ENCODE results near the gene DDX54. TPM values are rescaled to one million over a fixed set of nuclear protein-coding genes. Genes with fewer than 3 reads are reported as not detected.

The DDX54 gene
- polyA plus RNA-seq, 2 donors: 34.3 to 49.1 TPM

- Histone ChIP-seq H3K36me3 (ENCODE audit: control insufficient read depth in 2 of 2, insufficient read depth in 2 of 2, low read length in 1 of 2) (peaks cover 23 to 43% of the 10 kb centered on the region in 2 donors), H3K4me1 (ENCODE audit: control insufficient read depth in 2 of 2, insufficient read depth in 2 of 2, low read length in 1 of 2) (peaks cover 0 to 5% of the 10 kb centered on the region in 2 donors), H3K4me3 (ENCODE audit: low read depth in 1 of 2, low read length in 2 of 2) (no peak overlapping the region), H3K27me3 (ENCODE audit: control insufficient read depth in 1 of 2, insufficient read depth in 2 of 2, low read length in 2 of 2) (no peaks in the 10 kb centered on the region), H3K9me3 (ENCODE audit: control insufficient read depth in 2 of 2, insufficient read depth in 1 of 2, low read depth in 1 of 2, low read length in 1 of 2) (peaks cover 0 to 6% of the 10 kb centered on the region in 2 donors), H3K27ac (ENCODE audit: low read depth in 2 of 2, low read length in 1 of 2) (no peak overlapping the region)
- 71 to 76% methylated on average over 4 of the region's 4 CpGs for WGBS, 2 donors
Measured at GRCh38 chr12:113180333-113180732, 4.9 kb downstream of the DDX54 start.

GRCh38 chr12:113179023-113179422 is 6.3 kb downstream of the DDX54 start:
- no peaks in the 10 kb centered on the region for H3K27me3 ChIP-seq (ENCODE audit: control insufficient read depth in 1 of 2, insufficient read depth in 2 of 2, low read length in 2 of 2)
- peaks cover 23 to 47% of the 10 kb centered on the region in 2 donors for H3K36me3 ChIP-seq (ENCODE audit: control insufficient read depth in 2 of 2, insufficient read depth in 2 of 2, low read length in 1 of 2)

GRCh38 chr12:113174461-113175384 is 10.6 kb downstream of the DDX54 start:
- no peaks in the 10 kb centered on the region for H3K27me3 ChIP-seq (ENCODE audit: control insufficient read depth in 1 of 2, insufficient read depth in 2 of 2, low read length in 2 of 2)
- H3K4me3 ChIP-seq (ENCODE audit: low read depth in 1 of 2, low read length in 2 of 2): no peak overlapping the region
- no peak overlapping the region for H3K27ac ChIP-seq (ENCODE audit: low read depth in 2 of 2, low read length in 1 of 2)
- H3K9me3 ChIP-seq (ENCODE audit: control insufficient read depth in 2 of 2, insufficient read depth in 1 of 2, low read depth in 1 of 2, low read length in 1 of 2): peaks cover 0 to 6% of the 10 kb centered on the region in 2 donors
- H3K4me1 ChIP-seq (ENCODE audit: control insufficient read depth in 2 of 2, insufficient read depth in 2 of 2, low read length in 1 of 2): peaks cover 0 to 3% of the 10 kb centered on the region in 2 donors
- WGBS, 2 donors: 56 to 60% methylated on average over 32 of the region's 32 CpGs
- peaks cover 38 to 47% of the 10 kb centered on the region in 2 donors for H3K36me3 ChIP-seq (ENCODE audit: control insufficient read depth in 2 of 2, insufficient read depth in 2 of 2, low read length in 1 of 2)

More at GRCh38 chr12:113179023-113179422, 6.3 kb downstream of the DDX54 start:
- 93 to 94% methylated on average over 14 of the region's 14 CpGs for WGBS, 2 donors
- peaks cover 0 to 6% of the 10 kb centered on the region in 2 donors for H3K4me1 ChIP-seq (ENCODE audit: control insufficient read depth in 2 of 2, insufficient read depth in 2 of 2, low read length in 1 of 2)
- H3K9me3 ChIP-seq (ENCODE audit: control insufficient read depth in 2 of 2, insufficient read depth in 1 of 2, low read depth in 1 of 2, low read length in 1 of 2): peaks cover 0 to 6% of the 10 kb centered on the region in 2 donors
- no peak overlapping the region for H3K27ac ChIP-seq (ENCODE audit: low read depth in 2 of 2, low read length in 1 of 2)
- no peak overlapping the region for H3K4me3 ChIP-seq (ENCODE audit: low read depth in 1 of 2, low read length in 2 of 2)

GRCh38 chr12:113173081-113173698 is 12.1 kb downstream of the DDX54 start:
- Histone ChIP-seq H3K4me3 (ENCODE audit: low read depth in 1 of 2, low read length in 2 of 2) (no peak overlapping the region), H3K4me1 (ENCODE audit: control insufficient read depth in 2 of 2, insufficient read depth in 2 of 2, low read length in 1 of 2) (peaks cover 0 to 3% of the 10 kb centered on the region in 2 donors), H3K9me3 (ENCODE audit: control insufficient read depth in 2 of 2, insufficient read depth in 1 of 2, low read depth in 1 of 2, low read length in 1 of 2) (peaks cover 0 to 6% of the 10 kb centered on the region in 2 donors), H3K27me3 (ENCODE audit: control insufficient read depth in 1 of 2, insufficient read depth in 2 of 2, low read length in 2 of 2) (no peaks in the 10 kb centered on the region), H3K27ac (ENCODE audit: low read depth in 2 of 2, low read length in 1 of 2) (no peak overlapping the region), H3K36me3 (ENCODE audit: control insufficient read depth in 2 of 2, insufficient read depth in 2 of 2, low read length in 1 of 2) (peaks cover 33 to 44% of the 10 kb centered on the region in 2 donors)
- 88 to 93% methylated on average over 7 of the region's 7 CpGs for WGBS, 2 donors

- peaks cover 26 to 46% of the 10 kb centered on the region in 2 donors for H3K36me3 ChIP-seq (ENCODE audit: control insufficient read depth in 2 of 2, insufficient read depth in 2 of 2, low read length in 1 of 2)
- H3K27ac ChIP-seq (ENCODE audit: low read depth in 2 of 2, low read length in 1 of 2): no peak overlapping the region
- no peak overlapping the region for H3K4me3 ChIP-seq (ENCODE audit: low read depth in 1 of 2, low read length in 2 of 2)
- peaks cover 0 to 3% of the 10 kb centered on the region in 2 donors for H3K4me1 ChIP-seq (ENCODE audit: control insufficient read depth in 2 of 2, insufficient read depth in 2 of 2, low read length in 1 of 2)
- peaks cover 0 to 3% of the 10 kb centered on the region in 2 donors for H3K9me3 ChIP-seq (ENCODE audit: control insufficient read depth in 2 of 2, insufficient read depth in 1 of 2, low read depth in 1 of 2, low read length in 1 of 2)
- no peaks in the 10 kb centered on the region for H3K27me3 ChIP-seq (ENCODE audit: control insufficient read depth in 1 of 2, insufficient read depth in 2 of 2, low read length in 2 of 2)
- 95 to 96% methylated on average over 20 of the region's 20 CpGs for WGBS, 2 donors
Measured at GRCh38 chr12:113172185-113172584, 13.1 kb downstream of the DDX54 start.

- H3K36me3 ChIP-seq (ENCODE audit: control insufficient read depth in 2 of 2, insufficient read depth in 2 of 2, low read length in 1 of 2): peaks cover 20 to 39% of the 10 kb centered on the region in 2 donors
- H3K27ac ChIP-seq (ENCODE audit: low read depth in 2 of 2, low read length in 1 of 2): no peak overlapping the region
- H3K4me3 ChIP-seq (ENCODE audit: low read depth in 1 of 2, low read length in 2 of 2): no peak overlapping the region
- H3K4me1 ChIP-seq (ENCODE audit: control insufficient read depth in 2 of 2, insufficient read depth in 2 of 2, low read length in 1 of 2): peaks cover 0 to 3% of the 10 kb centered on the region in 2 donors
- no peaks in the 10 kb centered on the region for H3K9me3 ChIP-seq (ENCODE audit: control insufficient read depth in 2 of 2, insufficient read depth in 1 of 2, low read depth in 1 of 2, low read length in 1 of 2)
- WGBS, 2 donors: 96 to 98% methylated on average over 9 of the region's 9 CpGs
- no peaks in the 10 kb centered on the region for H3K27me3 ChIP-seq (ENCODE audit: control insufficient read depth in 1 of 2, insufficient read depth in 2 of 2, low read length in 2 of 2)
Measured at GRCh38 chr12:113171543-113171942, 13.7 kb downstream of the DDX54 start.

- Histone ChIP-seq H3K4me1 (ENCODE audit: control insufficient read depth in 2 of 2, insufficient read depth in 2 of 2, low read length in 1 of 2) (peaks cover 0 to 3% of the 10 kb centered on the region in 2 donors), H3K9me3 (ENCODE audit: control insufficient read depth in 2 of 2, insufficient read depth in 1 of 2, low read depth in 1 of 2, low read length in 1 of 2) (no peaks in the 10 kb centered on the region), H3K27ac (ENCODE audit: low read depth in 2 of 2, low read length in 1 of 2) (no peak overlapping the region), H3K36me3 (ENCODE audit: control insufficient read depth in 2 of 2, insufficient read depth in 2 of 2, low read length in 1 of 2) (peaks cover 20 to 44% of the 10 kb centered on the region in 2 donors), H3K27me3 (ENCODE audit: control insufficient read depth in 1 of 2, insufficient read depth in 2 of 2, low read length in 2 of 2) (no peaks in the 10 kb centered on the region), H3K4me3 (ENCODE audit: low read depth in 1 of 2, low read length in 2 of 2) (no peak overlapping the region)
- 92 to 93% methylated on average over 4 of the region's 4 CpGs for WGBS, 2 donors
Measured at GRCh38 chr12:113170926-113171325, 14.4 kb downstream of the DDX54 start.

- Histone ChIP-seq H3K9me3 (ENCODE audit: control insufficient read depth in 2 of 2, insufficient read depth in 1 of 2, low read depth in 1 of 2, low read length in 1 of 2) (no peaks in the 10 kb centered on the region), H3K36me3 (ENCODE audit: control insufficient read depth in 2 of 2, insufficient read depth in 2 of 2, low read length in 1 of 2) (peaks cover 22 to 48% of the 10 kb centered on the region in 2 donors), H3K4me3 (ENCODE audit: low read depth in 1 of 2, low read length in 2 of 2) (no peak overlapping the region), H3K27ac (ENCODE audit: low read depth in 2 of 2, low read length in 1 of 2) (no peak overlapping the region), H3K27me3 (ENCODE audit: control insufficient read depth in 1 of 2, insufficient read depth in 2 of 2, low read length in 2 of 2) (no peaks in the 10 kb centered on the region), H3K4me1 (ENCODE audit: control insufficient read depth in 2 of 2, insufficient read depth in 2 of 2, low read length in 1 of 2) (peaks cover 0 to 5% of the 10 kb centered on the region in 2 donors)
- 86 to 93% methylated on average over 5 of the region's 5 CpGs for WGBS, 2 donors
Measured at GRCh38 chr12:113170457-113170856, 14.8 kb downstream of the DDX54 start.

GRCh38 chr12:113169697-113170096 is 15.6 kb downstream of the DDX54 start:
- Histone ChIP-seq H3K27ac (ENCODE audit: low read depth in 2 of 2, low read length in 1 of 2) (no peak overlapping the region), H3K4me3 (ENCODE audit: low read depth in 1 of 2, low read length in 2 of 2) (no peak overlapping the region), H3K9me3 (ENCODE audit: control insufficient read depth in 2 of 2, insufficient read depth in 1 of 2, low read depth in 1 of 2, low read length in 1 of 2) (no peaks in the 10 kb centered on the region), H3K27me3 (ENCODE audit: control insufficient read depth in 1 of 2, insufficient read depth in 2 of 2, low read length in 2 of 2) (no peaks in the 10 kb centered on the region), H3K4me1 (ENCODE audit: control insufficient read depth in 2 of 2, insufficient read depth in 2 of 2, low read length in 1 of 2) (peaks cover 0 to 5% of the 10 kb centered on the region in 2 donors), H3K36me3 (ENCODE audit: control insufficient read depth in 2 of 2, insufficient read depth in 2 of 2, low read length in 1 of 2) (peaks cover 25 to 53% of the 10 kb centered on the region in 2 donors)
- 93 to 95% methylated on average over 13 of the region's 13 CpGs for WGBS, 2 donors
